ENCODE measurements around the gene AZIN2.
"Not testable (repeated sequence)": the region's sequence is repeated elsewhere in the genome, so short reads cannot be mapped to it uniquely, and the experiment has no call there.

AZIN2 gene

GRCh38 chr1:33096363-33097005, 15.5 kb downstream of the AZIN2 start:
- FAIRE-seq = no peak

GRCh38 chr1:33097137-33097611, 16.2 kb downstream of the AZIN2 start:
- no peak for FAIRE-seq

- FAIRE-seq = no peak
Observed at GRCh38 chr1:33097762-33098161, 16.8 kb downstream of the AZIN2 start.

GRCh38 chr1:33098371-33098770, 17.4 kb downstream of the AZIN2 start:
- FAIRE-seq = no peak

- FAIRE-seq = no peak
Observed at GRCh38 chr1:33099290-33100118, 18.6 kb downstream of the AZIN2 start.

GRCh38 chr1:33100119-33100415, 19.1 kb downstream of the AZIN2 start:
- not testable (repeated sequence) for FAIRE-seq

GRCh38 chr1:33110477-33110876, 29.5 kb downstream of the AZIN2 start:
- no peak for FAIRE-seq

DNA sequence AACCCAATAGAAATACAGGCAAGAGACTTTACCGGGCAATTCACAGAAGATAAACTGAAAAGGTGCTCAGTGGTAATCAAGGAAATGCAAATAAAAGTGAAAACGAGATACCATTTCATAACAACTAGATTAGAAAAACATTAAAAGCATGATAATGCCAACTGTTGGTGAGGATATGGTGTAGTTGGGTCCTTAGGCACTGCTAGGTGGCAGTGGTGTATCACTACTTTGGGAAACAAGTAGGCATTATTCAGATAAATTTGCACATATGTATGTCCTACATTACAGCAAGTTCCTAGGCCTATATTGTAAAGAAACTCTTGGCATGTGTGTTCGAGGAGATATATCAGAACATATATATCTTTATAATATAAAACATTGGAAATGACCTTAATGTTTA, 31.0 kb downstream of the AZIN2 start:
- FAIRE-seq = no peak

GRCh38 chr1:33117440-33118085, 36.6 kb downstream of the AZIN2 start:
- FAIRE-seq = no peak

- FAIRE-seq = no peak
Observed at GRCh38 chr1:33118274-33118673, 37.3 kb downstream of the AZIN2 start.

- no peak for FAIRE-seq
Observed at GRCh38 chr1:33119050-33119449, 38.1 kb downstream of the AZIN2 start.

DNA sequence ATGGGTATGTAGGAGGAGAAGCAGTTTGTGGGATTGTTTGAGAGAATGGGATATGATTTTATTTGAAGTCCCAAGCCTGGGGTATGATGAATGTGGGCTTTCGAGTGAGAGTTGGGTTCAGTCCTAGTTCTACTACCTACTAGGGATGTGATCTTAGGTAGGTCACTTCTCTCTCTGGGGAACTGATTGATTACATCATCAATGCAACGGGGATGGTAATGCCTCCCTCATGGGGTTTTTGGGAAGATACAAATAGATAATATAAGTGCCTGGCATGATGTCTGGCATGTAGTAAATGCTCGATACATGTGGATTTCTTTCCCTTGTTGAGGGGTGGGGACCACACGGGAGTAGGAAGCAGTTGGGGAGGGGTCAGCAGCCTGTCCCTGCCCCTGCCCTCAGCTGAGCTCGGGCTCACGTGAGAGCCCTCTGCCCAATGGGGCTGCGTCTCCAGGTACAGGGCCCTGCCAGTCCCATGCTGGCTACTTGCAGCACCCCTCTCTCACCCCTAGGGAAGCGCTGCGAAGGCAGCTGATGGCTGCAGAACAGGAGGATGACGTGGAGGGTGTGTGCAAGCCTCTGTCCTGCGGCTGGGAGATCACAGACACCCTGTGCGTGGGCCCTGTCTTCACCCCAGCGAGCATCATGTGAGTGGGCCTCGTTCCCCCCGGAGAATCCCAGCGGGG, 38.7 kb downstream of the AZIN2 start:
- no peak for FAIRE-seq

DNA sequence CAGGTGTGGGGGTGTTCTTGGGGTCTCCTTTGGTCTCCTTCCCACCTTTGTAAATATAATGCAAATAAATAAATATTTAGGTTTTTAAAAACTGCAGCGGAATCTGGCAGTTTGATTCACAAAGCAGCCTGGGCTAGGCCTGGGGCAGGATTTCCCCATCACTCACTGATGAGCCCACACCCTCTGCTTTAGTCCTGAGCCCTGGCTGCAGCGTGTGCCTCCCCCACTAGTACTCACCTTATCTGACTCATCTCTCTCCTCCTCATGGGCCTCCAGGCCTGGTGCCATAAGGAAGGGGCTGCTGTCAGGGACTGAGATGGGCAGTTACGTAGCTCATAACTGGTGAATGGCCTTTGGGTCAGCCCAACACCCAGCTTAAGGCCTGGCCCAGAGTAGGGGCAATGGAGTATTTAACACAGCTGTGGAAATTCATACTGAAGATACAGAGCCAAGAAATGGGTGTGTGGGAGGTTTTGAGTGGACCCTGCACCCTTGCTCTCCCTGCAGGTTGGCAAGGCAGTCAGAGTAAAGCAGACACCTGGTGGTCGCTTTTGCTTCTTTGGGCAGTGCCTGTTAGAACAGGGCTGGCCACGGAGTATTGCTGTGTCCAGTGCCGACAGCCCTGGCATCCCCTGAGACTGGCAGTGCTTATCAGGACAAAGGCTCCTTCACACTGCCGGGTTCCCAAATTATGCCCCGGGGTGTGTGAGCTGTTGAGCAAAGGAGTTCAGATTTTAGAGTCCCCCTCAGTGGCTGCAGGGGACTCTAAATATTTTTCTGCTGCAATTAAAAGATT, 39.7 kb downstream of the AZIN2 start:
- no peak for FAIRE-seq

- FAIRE-seq = no peak
Observed at GRCh38 chr1:33121728-33122127, 40.8 kb downstream of the AZIN2 start.

DNA sequence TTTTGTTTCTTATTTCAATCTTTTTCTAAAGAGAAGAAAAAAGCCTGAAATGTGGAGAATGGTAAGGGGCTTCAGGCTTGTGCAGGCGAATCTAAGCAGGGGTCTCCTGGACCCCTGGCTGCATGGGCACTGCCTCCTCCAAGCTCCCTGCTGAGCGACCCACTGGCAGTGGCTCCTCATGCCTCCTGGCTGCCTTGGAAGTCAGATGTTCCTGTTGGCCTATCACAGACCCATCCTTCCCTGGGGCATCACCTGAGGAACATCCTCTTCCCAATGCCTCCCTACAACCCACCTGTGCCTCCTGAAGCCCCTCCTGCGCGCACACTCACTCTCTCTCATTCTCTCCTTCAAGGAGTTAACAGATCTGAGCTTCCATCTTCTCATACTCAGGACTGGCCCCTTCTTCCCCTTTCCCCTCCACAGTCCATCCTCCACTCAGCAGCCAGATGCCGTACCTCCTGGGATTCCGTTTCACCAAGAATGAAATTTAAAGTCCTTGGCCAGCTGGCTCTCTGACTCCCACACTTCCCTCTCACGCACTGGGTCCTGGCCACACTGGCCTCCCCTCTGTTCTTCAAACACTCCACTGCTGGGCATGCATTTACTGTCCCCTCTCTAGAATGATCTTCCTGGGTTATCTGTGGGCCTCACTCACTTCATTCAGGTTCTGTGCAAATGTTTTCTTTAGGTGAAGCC, 41.7 kb downstream of the AZIN2 start:
- no peak for FAIRE-seq

DNA sequence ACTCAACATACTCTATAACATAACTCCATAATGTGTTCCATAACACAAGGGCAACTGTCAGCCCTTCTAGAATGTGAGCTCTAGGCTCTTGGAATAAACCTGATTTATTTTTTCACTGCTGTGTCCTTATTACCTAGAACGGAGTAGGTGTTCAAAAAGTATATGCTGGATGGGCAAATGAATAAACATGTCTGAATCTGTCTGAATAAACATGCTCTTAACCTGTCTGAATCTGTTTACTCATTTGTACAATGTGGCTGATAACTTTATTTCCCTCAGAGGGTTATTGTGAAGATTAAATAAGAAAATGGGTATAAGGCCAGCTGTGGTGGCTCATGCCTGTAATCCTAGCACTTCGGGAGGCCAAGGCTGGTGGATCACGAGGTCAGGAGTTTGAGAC, 42.3 kb downstream of the AZIN2 start:
- no peak for FAIRE-seq

GRCh38 chr1:33124647-33125046, 43.7 kb downstream of the AZIN2 start:
- not testable (repeated sequence) for FAIRE-seq

- FAIRE-seq = no peak
Observed at GRCh38 chr1:33126411-33127000, 45.6 kb downstream of the AZIN2 start.

GRCh38 chr1:33127001-33127823, 46.3 kb downstream of the AZIN2 start:
- FAIRE-seq = peak; percentile 66

DNA sequence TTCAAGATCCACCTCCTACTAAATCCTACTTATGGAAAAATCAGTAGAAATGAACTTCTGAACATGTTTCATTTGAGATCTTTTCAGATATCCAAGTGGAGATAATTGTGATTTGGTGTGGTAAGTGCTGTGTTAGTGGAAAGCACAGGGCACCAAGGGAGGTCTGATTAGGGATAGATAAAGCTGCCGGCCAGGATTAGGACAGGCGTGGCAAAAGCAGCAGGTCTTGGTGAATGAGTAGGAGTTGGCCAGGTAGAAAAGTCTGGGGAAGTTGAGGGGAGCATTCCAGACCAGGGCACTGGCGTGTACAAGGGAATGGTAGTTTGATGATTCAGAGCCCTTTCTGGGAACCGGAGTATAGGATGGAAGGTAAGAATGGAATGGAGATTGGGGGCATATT, 47.8 kb downstream of the AZIN2 start:
- no peak for FAIRE-seq

GRCh38 chr1:33130297-33130696, 49.3 kb downstream of the AZIN2 start:
- FAIRE-seq = no peak
